Amygdala (tissue), 56 donors: Measurements from ENCODE around the gene VRK3.
"Not testable (repeated sequence)": the region's sequence is repeated elsewhere in the genome, so short reads cannot be mapped to it uniquely, and the experiment has no call there.

Source experiments
- DNase-seq, 56 donors: peaks; one replicate each; lab custom pipeline; 2025; lab: John Stamatoyannopoulos, UW

VRK3 gene

GRCh38 chr19:49958596-49958995 is 66.6 kb downstream of the VRK3 start:
- not testable (repeated sequence) for DNase-seq

GRCh38 chr19:49958144-49958543 is 67.0 kb downstream of the VRK3 start:
- DNase-seq, result not testable (repeated sequence)

- no peak for DNase-seq
These were observed 67.8 kb downstream of the VRK3 start for GRCh38 chr19:49957262-49957915.

GRCh38 chr19:49956115-49956495 is 69.1 kb downstream of the VRK3 start:
- DNase-seq, result no peak

GRCh38 chr19:49954933-49955332 is 70.2 kb downstream of the VRK3 start:
- DNase-seq, result no peak

- no peak for DNase-seq
These were observed 70.9 kb downstream of the VRK3 start for GRCh38 chr19:49954092-49954829.

GRCh38 chr19:49953416-49953815 is 71.8 kb downstream of the VRK3 start:
- peak in 1 of 56 donors; percentile 4 for DNase-seq

- DNase-seq, result no peak
These were observed 72.3 kb downstream of the VRK3 start for GRCh38 chr19:49952906-49953305.

GRCh38 chr19:49952479-49952836 is 72.7 kb downstream of the VRK3 start:
- no peak for DNase-seq

GRCh38 chr19:49951806-49952478 is 73.2 kb downstream of the VRK3 start:
- DNase-seq, result no peak

GRCh38 chr19:49950956-49951526 is 74.1 kb downstream of the VRK3 start:
- no peak for DNase-seq

GRCh38 chr19:49950590-49950948 is 74.6 kb downstream of the VRK3 start:
- no peak for DNase-seq

- no peak for DNase-seq
These were observed 75.2 kb downstream of the VRK3 start for GRCh38 chr19:49949742-49950589.

GRCh38 chr19:49946415-49946814 is 78.8 kb downstream of the VRK3 start:
- DNase-seq, result no peak

GRCh38 chr19:49944567-49944966 is 80.6 kb downstream of the VRK3 start:
- DNase-seq, result not testable (repeated sequence)

GRCh38 chr19:49940482-49940791 is 84.7 kb downstream of the VRK3 start:
- no peak for DNase-seq

- no peak for DNase-seq
These were observed 85.3 kb downstream of the VRK3 start for GRCh38 chr19:49939721-49940481.

- DNase-seq, result no peak
These were observed 86.5 kb downstream of the VRK3 start for GRCh38 chr19:49938662-49939061.

- peak in 48 of 56 donors; percentile 6 to 83 (median 45) for DNase-seq
These were observed 87.3 kb downstream of the VRK3 start for GRCh38 chr19:49937750-49938381.
